Endothelial cell of umbilical vein (primary cell): Measurements from ENCODE around the gene RIMS3.

ENCODE experiments used
- POLR2A ChIP-seq: IDR thresholded peaks from 2 replicates; pipeline ENCODE4 v1.6.1; 2012; ENCODE audit warnings: low read depth, mild to moderate bottlenecking, control low read depth, low read length
- TF ChIP-seq, protein P1 (sequence below), 2 donors: IDR thresholded peaks; 1 replicate in 1 of 2; 2 replicates in 1 of 2; pipeline ENCODE4 v1.5.1; 2011; ENCODE audit warnings: low read length in 2 of 2, mild to moderate bottlenecking in 2 of 2, moderate library complexity in 2 of 2, control low read depth in 1 of 2, inconsistent platforms in 1 of 2, low read depth in 1 of 2; ENCODE audit not compliant: insufficient read depth in 1 of 2; ENCODE audit errors: extremely low read depth in 1 of 2

DNA sequence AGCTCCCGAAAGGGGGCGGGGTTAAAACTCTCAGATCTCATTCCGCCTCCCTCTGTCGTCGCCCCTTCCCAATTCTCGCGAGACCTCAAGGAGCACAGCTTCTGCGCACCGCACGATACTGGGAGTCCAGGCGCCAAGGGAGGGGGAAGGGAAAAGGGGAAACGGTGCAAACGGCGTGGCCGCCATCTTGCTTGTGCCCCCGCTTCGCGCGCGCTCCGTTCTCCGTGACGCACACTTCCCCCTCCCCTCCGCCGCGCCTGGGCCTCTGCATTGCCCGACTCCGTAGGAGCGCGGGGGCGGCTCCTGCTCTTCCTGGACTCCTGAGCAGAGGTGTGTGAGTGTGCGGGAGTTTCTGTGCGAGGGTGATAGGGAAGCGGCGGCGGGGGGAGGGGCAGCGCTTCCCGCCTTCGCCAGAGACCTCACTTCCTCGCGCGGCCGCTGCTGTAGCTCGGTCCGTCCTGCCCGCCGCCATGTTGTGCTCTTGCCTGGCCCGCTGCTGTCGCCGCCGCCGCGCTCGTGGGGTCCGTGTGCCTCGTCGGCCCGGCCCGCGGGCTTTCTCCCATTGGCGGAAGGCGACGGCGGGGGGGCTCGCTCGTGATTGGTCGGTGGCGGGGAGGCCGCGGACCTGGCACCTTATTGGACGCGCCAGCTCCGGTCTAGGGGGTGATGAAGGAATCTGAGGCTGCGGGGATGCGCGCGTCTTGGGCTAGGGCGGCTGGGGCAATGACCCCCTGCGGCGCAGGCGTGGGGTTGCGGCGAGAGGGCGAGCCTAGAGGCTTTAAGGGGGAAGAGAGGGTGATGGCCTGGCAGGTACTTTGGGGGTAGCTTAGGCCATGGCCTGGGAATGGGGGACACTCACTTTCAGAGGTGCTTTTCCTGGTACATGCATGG is 26.3 kb upstream of the RIMS3 start, which contains the start of gene NFYC:
- TF ChIP-seq POLR2A = peak; percentile 76
- TF ChIP-seq, protein P1, sequence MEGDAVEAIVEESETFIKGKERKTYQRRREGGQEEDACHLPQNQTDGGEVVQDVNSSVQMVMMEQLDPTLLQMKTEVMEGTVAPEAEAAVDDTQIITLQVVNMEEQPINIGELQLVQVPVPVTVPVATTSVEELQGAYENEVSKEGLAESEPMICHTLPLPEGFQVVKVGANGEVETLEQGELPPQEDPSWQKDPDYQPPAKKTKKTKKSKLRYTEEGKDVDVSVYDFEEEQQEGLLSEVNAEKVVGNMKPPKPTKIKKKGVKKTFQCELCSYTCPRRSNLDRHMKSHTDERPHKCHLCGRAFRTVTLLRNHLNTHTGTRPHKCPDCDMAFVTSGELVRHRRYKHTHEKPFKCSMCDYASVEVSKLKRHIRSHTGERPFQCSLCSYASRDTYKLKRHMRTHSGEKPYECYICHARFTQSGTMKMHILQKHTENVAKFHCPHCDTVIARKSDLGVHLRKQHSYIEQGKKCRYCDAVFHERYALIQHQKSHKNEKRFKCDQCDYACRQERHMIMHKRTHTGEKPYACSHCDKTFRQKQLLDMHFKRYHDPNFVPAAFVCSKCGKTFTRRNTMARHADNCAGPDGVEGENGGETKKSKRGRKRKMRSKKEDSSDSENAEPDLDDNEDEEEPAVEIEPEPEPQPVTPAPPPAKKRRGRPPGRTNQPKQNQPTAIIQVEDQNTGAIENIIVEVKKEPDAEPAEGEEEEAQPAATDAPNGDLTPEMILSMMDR (IDR thresholded peaks at IDR 0.05; ENCODE audit: extremely low read depth in 1 of 2, insufficient read depth in 1 of 2, low read depth in 1 of 2, low read length in 2 of 2) = no peak
